Left lung (tissue), 10 donors: Measurements from ENCODE around the gene BATF3. TPM values are rescaled to one million over a fixed set of nuclear protein-coding genes. Genes with fewer than 3 reads are reported as not detected.
"Not testable (repeated sequence)": the region's sequence is repeated elsewhere in the genome, so short reads cannot be mapped to it uniquely, and the experiment has no call there.

ENCODE experiments used
- ATAC-seq: fragments of 200-7000 bp; cut with Tn5 transposase; one replicate; pipeline ENCODE4 v1.9.1; 2020; ENCODE audit warnings: moderate library complexity
- DNase-seq, 4 donors: peaks; one replicate each; pipeline ENCODE4 v3.0.0-alpha.2; 2013 to 2020
- H3K27ac ChIP-seq, 2 donors: fragments of 200-600 bp; sonication (generic) in 1 of 2; one replicate each; pipeline versions ENCODE4 v1.5.0 to v1.8.0; 2020 to 2021
- H3K27me3 ChIP-seq, 2 donors: fragments of 200-600 bp; sonication (generic) in 1 of 2; one replicate each; pipeline versions ENCODE4 v1.5.0 to v1.8.0; 2020 to 2021
- H3K36me3 ChIP-seq, 2 donors: fragments of 200-600 bp; sonication (generic) in 1 of 2; one replicate each; pipeline versions ENCODE4 v1.5.0 to v1.8.0; 2020 to 2021
- H3K4me1 ChIP-seq, 2 donors: fragments of 200-600 bp; one replicate each; pipeline ENCODE4 v1.8.0; 2021
- H3K4me3 ChIP-seq, 2 donors: fragments of 200-600 bp; sonication (generic) in 1 of 2; one replicate each; pipeline versions ENCODE4 v1.5.0 to v1.8.0; 2020 to 2021; ENCODE audit warnings: mild to moderate bottlenecking in 1 of 2
- H3K9me3 ChIP-seq, 2 donors: fragments of 200-600 bp; sonication (generic) in 1 of 2; one replicate each; pipeline versions ENCODE4 v1.5.0 to v1.8.0; 2020 to 2021
- CTCF ChIP-seq, 2 donors: fragments of 200-600 bp; sonication (generic) in 1 of 2; IDR thresholded peaks; one replicate each; pipeline versions ENCODE4 v1.5.0 to v1.8.0; 2021; ENCODE audit warnings: antibody characterized with exemption in 2 of 2
- intact Hi-C, 2 donors: fragments of 100-400 bp; cut with DNase I; formaldehyde crosslinking; loops; one replicate each; pipeline versions ENCODE4 v1.11.2 to v1.14.2; 2022
- polyA plus RNA-seq, 6 donors: library from polyadenylated mRNA; unstranded; fragments of 120-200 nt; gene quantifications; one replicate each; pipeline ENCODE4 v1.2.1, GENCODE V29; 2013; ENCODE audit not compliant: insufficient read length in 6 of 6
- total RNA-seq, 2 donors: library from RNA; stranded (reverse); fragmentation: NEBNext Ultra II Directional; extraction: Animal tissue kit (Norgen Biotek cat#: 25700); gene quantifications; one replicate each; pipeline ENCODE4 v1.2.1, GENCODE V29; 2021
- donor health status: DM: no; HTN: yes; CAD: no.
- donor health status: DM: no; HTN: no; CAD: no.

Gene BATF3
- total and polyA plus RNA-seq, 8 donors = 1.3 to 9.0 (median 2.6) TPM

- ATAC-seq (no peak), DNase-seq (no peak)
- H3K9me3 ChIP-seq = no peaks in the 10 kb centered on the region
- intact Hi-C loops = no loop called here
- no peaks in the 10 kb centered on the region for H3K36me3 ChIP-seq
- no peak for TF ChIP-seq CTCF (IDR thresholded peaks at IDR 0.05)
- H3K27me3 ChIP-seq = peaks cover 4 to 13% of the 10 kb centered on the region in 2 donors
- peaks cover 0 to 18% of the 10 kb centered on the region in 2 donors for H3K4me1 ChIP-seq
- H3K27ac ChIP-seq = no peak overlapping the region
- no peak overlapping the region for H3K4me3 ChIP-seq
Measured at GRCh38 chr1:212719633-212720032, 20.0 kb upstream of the BATF3 start.

GRCh38 chr1:212718499-212718898 lies 18.9 kb upstream of the BATF3 start:
- Histone ChIP-seq H3K27ac (no peak overlapping the region), H3K9me3 (no peaks in the 10 kb centered on the region), H3K4me1 (peaks cover 0 to 18% of the 10 kb centered on the region in 2 donors), H3K36me3 (no peaks in the 10 kb centered on the region), H3K27me3 (peaks cover 4 to 13% of the 10 kb centered on the region in 2 donors), H3K4me3 (no peak overlapping the region)
- intact Hi-C loops = no loop called here
- DNase-seq (peak in 1 of 4 donors; percentile 26), ATAC-seq (no peak)
- peak in 1 of 2 donors; percentile 9 for TF ChIP-seq CTCF (IDR thresholded peaks at IDR 0.05)

GRCh38 chr1:212716161-212716560 lies 16.5 kb upstream of the BATF3 start:
- H3K9me3 ChIP-seq = no peaks in the 10 kb centered on the region
- H3K27ac ChIP-seq = no peak overlapping the region
- intact Hi-C loops = no loop called here
- H3K4me3 ChIP-seq = no peak overlapping the region
- H3K27me3 ChIP-seq = peaks cover 4 to 13% of the 10 kb centered on the region in 2 donors
- no peaks in the 10 kb centered on the region for H3K4me1 ChIP-seq
- no peak for ATAC-seq
- TF ChIP-seq CTCF (IDR thresholded peaks at IDR 0.05) = no peak
- H3K36me3 ChIP-seq = no peaks in the 10 kb centered on the region
- DNase-seq = no peak

- no peak overlapping the region for H3K4me3 ChIP-seq
- no peaks in the 10 kb centered on the region for H3K4me1 ChIP-seq
- no peaks in the 10 kb centered on the region for H3K36me3 ChIP-seq
- H3K27ac ChIP-seq = no peak overlapping the region
- intact Hi-C loops = no loop called here
- H3K9me3 ChIP-seq = no peaks in the 10 kb centered on the region
- peaks cover 4 to 8% of the 10 kb centered on the region in 2 donors for H3K27me3 ChIP-seq
- no peak for ATAC-seq
- DNase-seq = no peak
- TF ChIP-seq CTCF (IDR thresholded peaks at IDR 0.05) = no peak
Measured at GRCh38 chr1:212713465-212714136, 14.0 kb upstream of the BATF3 start.

GRCh38 chr1:212712451-212713303 lies 13.0 kb upstream of the BATF3 start:
- no peak overlapping the region for H3K4me3 ChIP-seq
- H3K27ac ChIP-seq = no peak overlapping the region
- peaks cover 4 to 8% of the 10 kb centered on the region in 2 donors for H3K27me3 ChIP-seq
- TF ChIP-seq CTCF (IDR thresholded peaks at IDR 0.05) = no peak
- no peaks in the 10 kb centered on the region for H3K4me1 ChIP-seq
- intact Hi-C loops = no loop called here
- no peaks in the 10 kb centered on the region for H3K9me3 ChIP-seq
- ATAC-seq (no peak), DNase-seq (no peak)
- no peaks in the 10 kb centered on the region for H3K36me3 ChIP-seq

- intact Hi-C loops, ATAC-seq, H3K4me3 ChIP-seq, H3K27ac ChIP-seq, H3K27me3 ChIP-seq, H3K9me3 ChIP-seq, H3K4me1 ChIP-seq, H3K36me3 ChIP-seq, DNase-seq: not testable (repeated sequence)
Measured at GRCh38 chr1:212711974-212712373, 12.3 kb upstream of the BATF3 start.
